KMS-11 (cell line): ENCODE results near the gene IFT88.

ENCODE experiments used
- H2AFZ ChIP-seq: fragments of 200-600 bp; sonication (generic); 2 replicates; pipeline ENCODE4 v1.6.1; 2016; ENCODE audit warnings: antibody characterized with exemption, mixed run types, low read depth
- H3K27ac ChIP-seq: fragments of 200-600 bp; sonication (generic); 2 replicates; pipeline ENCODE4 v1.6.1; 2016; ENCODE audit warnings: mild to moderate bottlenecking, mixed run types
- H3K27me3 ChIP-seq: fragments of 200-600 bp; sonication (generic); 2 replicates; pipeline ENCODE4 v1.6.1; 2017; ENCODE audit warnings: mild to moderate bottlenecking, low read depth, mixed run types, moderate library complexity; ENCODE audit not compliant: insufficient read depth
- H3K36me3 ChIP-seq: fragments of 200-600 bp; sonication (generic); 2 replicates; pipeline ENCODE4 v1.6.1; 2017; ENCODE audit warnings: mild to moderate bottlenecking, mixed run types; ENCODE audit not compliant: insufficient read depth
- H3K4me1 ChIP-seq: fragments of 200-600 bp; sonication (generic); 2 replicates; pipeline ENCODE4 v1.6.1; 2016; ENCODE audit warnings: mild to moderate bottlenecking, low read depth, mixed run types; ENCODE audit not compliant: poor library complexity, severe bottlenecking
- H3K4me2 ChIP-seq: fragments of 200-600 bp; sonication (generic); 2 replicates; pipeline ENCODE4 v1.7.0; 2016; ENCODE audit warnings: mild to moderate bottlenecking, mixed run types
- H3K4me3 ChIP-seq: fragments of 200-600 bp; sonication (generic); IDR thresholded peaks from 2 replicates; pipeline ENCODE4 v1.6.1; 2017; ENCODE audit warnings: low read depth, low read length, mixed read lengths; ENCODE audit not compliant: insufficient read depth
- H3K79me2 ChIP-seq: fragments of 200-600 bp; sonication (generic); 2 replicates; pipeline ENCODE4 v1.6.1; 2016; ENCODE audit warnings: low read depth, mixed run types; ENCODE audit not compliant: insufficient read depth
- H3K9ac ChIP-seq: fragments of 200-600 bp; sonication (generic); 2 replicates; pipeline ENCODE4 v1.6.1; 2016; ENCODE audit warnings: mild to moderate bottlenecking, mixed run types
- H4K20me1 ChIP-seq: fragments of 200-600 bp; sonication (generic); 2 replicates; pipeline ENCODE4 v1.6.1; 2016; ENCODE audit warnings: mild to moderate bottlenecking, mixed run types; ENCODE audit not compliant: insufficient read depth
- TF ChIP-seq, protein P1 (sequence below): fragments of 200-600 bp; sonication (generic); conservative IDR thresholded peaks from 2 replicates; pipeline ENCODE4 v1.6.1; 2017; ENCODE audit warnings: low read depth, mild to moderate bottlenecking, antibody characterized with exemption, low read length, moderate library complexity, mixed read lengths

Gene IFT88

GRCh38 chr13:20624213-20624612 is 57.3 kb downstream of the IFT88 start:
- TF ChIP-seq, protein P1, sequence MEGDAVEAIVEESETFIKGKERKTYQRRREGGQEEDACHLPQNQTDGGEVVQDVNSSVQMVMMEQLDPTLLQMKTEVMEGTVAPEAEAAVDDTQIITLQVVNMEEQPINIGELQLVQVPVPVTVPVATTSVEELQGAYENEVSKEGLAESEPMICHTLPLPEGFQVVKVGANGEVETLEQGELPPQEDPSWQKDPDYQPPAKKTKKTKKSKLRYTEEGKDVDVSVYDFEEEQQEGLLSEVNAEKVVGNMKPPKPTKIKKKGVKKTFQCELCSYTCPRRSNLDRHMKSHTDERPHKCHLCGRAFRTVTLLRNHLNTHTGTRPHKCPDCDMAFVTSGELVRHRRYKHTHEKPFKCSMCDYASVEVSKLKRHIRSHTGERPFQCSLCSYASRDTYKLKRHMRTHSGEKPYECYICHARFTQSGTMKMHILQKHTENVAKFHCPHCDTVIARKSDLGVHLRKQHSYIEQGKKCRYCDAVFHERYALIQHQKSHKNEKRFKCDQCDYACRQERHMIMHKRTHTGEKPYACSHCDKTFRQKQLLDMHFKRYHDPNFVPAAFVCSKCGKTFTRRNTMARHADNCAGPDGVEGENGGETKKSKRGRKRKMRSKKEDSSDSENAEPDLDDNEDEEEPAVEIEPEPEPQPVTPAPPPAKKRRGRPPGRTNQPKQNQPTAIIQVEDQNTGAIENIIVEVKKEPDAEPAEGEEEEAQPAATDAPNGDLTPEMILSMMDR = no peak
- no peaks in the 10 kb centered on the region for H3K27me3 ChIP-seq
- no peak overlapping the region for H3K9ac ChIP-seq

DNA sequence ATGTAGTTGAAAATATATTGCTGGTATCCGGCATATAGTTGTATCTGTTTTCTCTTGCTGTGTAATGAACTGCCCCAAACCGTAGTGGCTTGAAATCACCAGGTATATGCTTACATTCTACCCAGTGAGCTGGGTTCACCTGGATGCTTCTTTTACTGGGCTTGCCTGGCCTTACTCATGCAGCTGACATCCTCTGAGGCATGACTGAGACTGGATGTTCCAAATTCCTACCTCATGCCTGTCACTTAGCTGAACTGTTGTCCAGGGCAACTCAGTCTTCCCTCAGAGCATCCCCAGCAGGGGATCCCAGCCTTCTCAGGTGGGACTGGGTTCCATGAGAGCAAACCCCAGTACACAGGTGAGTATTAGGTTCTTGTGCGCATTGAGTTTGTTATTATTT is 66.8 kb downstream of the IFT88 start:
- Histone ChIP-seq H3K4me3 (no peak overlapping the region), H3K4me2 (no peak overlapping the region), H3K27me3 (no peaks in the 10 kb centered on the region), H3K36me3 (no peaks in the 10 kb centered on the region), H2AFZ (no peak overlapping the region), H4K20me1 (no peaks in the 10 kb centered on the region), H3K9ac (no peak overlapping the region), H3K4me1 (no peaks in the 10 kb centered on the region), H3K79me2 (no peaks in the 10 kb centered on the region), H3K27ac (no peak overlapping the region)
- TF ChIP-seq, protein P1 = no peak

More at GRCh38 chr13:20624213-20624612, 57.3 kb downstream of the IFT88 start:
- Histone ChIP-seq H3K27ac (no peak overlapping the region), H3K79me2 (no peaks in the 10 kb centered on the region), H4K20me1 (no peaks in the 10 kb centered on the region), H3K4me3 (no peak overlapping the region), H2AFZ (no peak overlapping the region), H3K4me2 (no peak overlapping the region), H3K36me3 (no peaks in the 10 kb centered on the region), H3K4me1 (no peaks in the 10 kb centered on the region)

DNA sequence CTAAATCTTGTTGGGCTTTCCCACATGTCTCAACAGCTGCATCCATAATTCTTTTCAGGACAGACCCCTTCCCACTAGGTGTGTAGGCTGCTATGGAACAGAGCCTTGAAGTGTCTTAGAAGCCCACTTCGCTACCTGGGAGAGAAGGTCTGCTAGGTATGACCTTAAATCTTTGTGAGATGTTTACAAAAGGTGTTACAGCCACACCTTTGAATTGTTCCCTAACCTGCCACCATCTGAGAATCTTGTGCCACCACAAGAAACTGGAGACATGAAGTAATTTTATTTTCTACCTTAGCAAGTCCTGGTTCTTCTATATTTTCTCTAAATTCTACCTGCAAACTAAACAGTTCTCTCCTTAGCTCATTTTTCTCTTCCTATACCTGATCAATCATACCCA is 69.1 kb downstream of the IFT88 start:
- H3K79me2 ChIP-seq = no peaks in the 10 kb centered on the region
- H3K4me3 ChIP-seq = no peak overlapping the region
- H3K4me2 ChIP-seq = no peak overlapping the region
- H2AFZ ChIP-seq = no peak overlapping the region
- H3K4me1 ChIP-seq = no peaks in the 10 kb centered on the region
- H3K9ac ChIP-seq = no peak overlapping the region
- no peaks in the 10 kb centered on the region for H3K36me3 ChIP-seq
- TF ChIP-seq, protein P1 = no peak
- H3K27me3 ChIP-seq = no peaks in the 10 kb centered on the region
- no peak overlapping the region for H3K27ac ChIP-seq
- no peaks in the 10 kb centered on the region for H4K20me1 ChIP-seq

DNA sequence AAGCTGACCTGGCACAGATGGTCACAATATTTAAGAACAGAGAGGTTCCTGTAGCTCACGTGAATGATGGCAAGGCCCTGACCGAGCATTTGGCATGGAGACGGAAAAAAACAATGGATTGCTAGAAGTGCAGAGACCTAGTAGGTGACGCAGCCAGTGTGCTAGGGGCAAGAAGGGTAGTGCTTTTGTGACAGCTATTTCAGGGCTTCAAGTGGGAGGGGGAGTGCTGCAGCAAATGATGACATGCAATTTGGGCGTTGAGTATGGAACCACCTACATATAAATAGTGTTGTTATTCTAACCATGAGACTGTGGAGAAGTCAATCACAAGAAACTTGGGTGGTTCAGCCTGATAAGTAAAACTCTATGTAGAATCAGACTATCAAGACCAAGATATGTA is 70.9 kb downstream of the IFT88 start:
- H3K79me2 ChIP-seq = no peaks in the 10 kb centered on the region
- no peak overlapping the region for H3K4me3 ChIP-seq
- H3K36me3 ChIP-seq = no peaks in the 10 kb centered on the region
- no peaks in the 10 kb centered on the region for H3K4me1 ChIP-seq
- TF ChIP-seq, protein P1 = no peak
- H4K20me1 ChIP-seq = no peaks in the 10 kb centered on the region
- H2AFZ ChIP-seq = no peak overlapping the region
- H3K9ac ChIP-seq = no peak overlapping the region
- no peaks in the 10 kb centered on the region for H3K27me3 ChIP-seq
- H3K27ac ChIP-seq = no peak overlapping the region
- H3K4me2 ChIP-seq = no peak overlapping the region
